HEK293 (cell line): ENCODE measurements around the gene PRDM10.

Source experiments
- CTCF ChIA-PET: fragments of 350-600 bp; formaldehyde crosslinking; extraction: SDS; loops from one replicate; lab custom pipeline; 2021; ENCODE audit warnings: antibody characterized with exemption; lab: Yijun Ruan, JAX
- POLR2A ChIA-PET: fragments of 300-600 bp; formaldehyde crosslinking; extraction: SDS; loops from one replicate; lab custom pipeline; 2020; ENCODE audit warnings: antibody characterized with exemption, inconsistent platforms; lab: Yijun Ruan, JAX
- H3K27ac ChIP-seq: fragments of 200-500 bp; sonication (Bioruptor generic); 2 replicates; pipeline ENCODE4 v1.5.1; 2014; ENCODE audit warnings: low read depth, low read length, control low read depth, inconsistent platforms; ENCODE audit errors: extremely low read depth
- H3K36me3 ChIP-seq, 2 experiments: fragments of 200-500 bp in 1 of 2; sonication (Bioruptor generic) in 1 of 2; 1 replicate in 1 of 2; 2 replicates in 1 of 2; pipeline ENCODE4 v1.5.1; 2014 to 2017; ENCODE audit warnings: inconsistent platforms in 2 of 2, low read length in 2 of 2; ENCODE audit not compliant: control insufficient read depth in 2 of 2, insufficient read depth in 1 of 2
- H3K4me1 ChIP-seq: fragments of 200-500 bp; sonication (Bioruptor generic); 2 replicates; pipeline ENCODE4 v1.5.1; 2014; ENCODE audit warnings: mild to moderate bottlenecking, low read length, inconsistent platforms; ENCODE audit not compliant: control insufficient read depth, insufficient read depth
- H3K4me3 ChIP-seq: 2 replicates; pipeline ENCODE4 v1.5.1; 2011; ENCODE audit warnings: low read depth, mild to moderate bottlenecking, control low read depth, low read length, moderate library complexity
- H3K9me3 ChIP-seq: fragments of 200-500 bp; sonication (Bioruptor generic); 2 replicates; pipeline ENCODE4 v1.5.1; 2014; ENCODE audit warnings: low read depth, low read length, inconsistent platforms; ENCODE audit not compliant: control insufficient read depth, insufficient read depth
- ATF2 ChIP-seq: fragments of 450-650 bp; formaldehyde crosslinking; IDR thresholded peaks from 2 replicates; pipeline ENCODE4 v1.5.1; 2016; ENCODE audit warnings: missing biosample characterization, missing genetic modification characterization, low read depth
- BCL11A ChIP-seq: fragments of 450-650 bp; formaldehyde crosslinking; IDR thresholded peaks from 2 replicates; pipeline ENCODE4 v1.5.1; 2016; ENCODE audit warnings: low read depth, missing biosample characterization, missing genetic modification characterization
- HOXA7 ChIP-seq: sonication (generic); formaldehyde crosslinking; IDR thresholded peaks from 2 replicates; pipeline ENCODE4 v1.8.1; 2022; ENCODE audit warnings: missing genetic modification reagents, borderline replicate concordance
- KLF9 ChIP-seq: fragments of 450-650 bp; formaldehyde crosslinking; IDR thresholded peaks from 2 replicates; pipeline ENCODE4 v1.5.1; 2016; ENCODE audit warnings: missing biosample characterization, missing genetic modification characterization, low read depth
- SCRT2 ChIP-seq: fragments of 450-650 bp; formaldehyde crosslinking; IDR thresholded peaks from 2 replicates; pipeline ENCODE4 v1.5.1; 2016; ENCODE audit warnings: missing biosample characterization, missing genetic modification characterization
- TCF7L2 ChIP-seq: IDR thresholded peaks from 2 replicates; pipeline ENCODE4 v1.6.1; 2011; ENCODE audit warnings: low read depth, mild to moderate bottlenecking, inconsistent platforms, low read length, moderate library complexity, borderline replicate concordance
- ZBTB1 ChIP-seq: fragments of 450-650 bp; formaldehyde crosslinking; IDR thresholded peaks from 2 replicates; pipeline ENCODE4 v1.5.1; 2016; ENCODE audit warnings: missing biosample characterization, missing genetic modification characterization
- ZBTB11 ChIP-seq: fragments of 450-650 bp; formaldehyde crosslinking; conservative IDR thresholded peaks from 2 replicates; pipeline ENCODE4 v1.5.1; 2016; ENCODE audit warnings: low read depth, missing biosample characterization, missing genetic modification characterization
- ZBTB17 ChIP-seq: fragments of 450-650 bp; formaldehyde crosslinking; IDR thresholded peaks from 2 replicates; pipeline ENCODE4 v1.5.1; 2016; ENCODE audit warnings: missing biosample characterization, missing genetic modification characterization
- ZBTB8A ChIP-seq: fragments of 450-650 bp; formaldehyde crosslinking; IDR thresholded peaks from 2 replicates; pipeline ENCODE4 v1.5.1; 2016; ENCODE audit warnings: missing biosample characterization, missing genetic modification characterization
- ZFP37 ChIP-seq: fragments of 450-650 bp; formaldehyde crosslinking; IDR thresholded peaks from 2 replicates; pipeline ENCODE4 v1.5.1; 2016; ENCODE audit warnings: missing biosample characterization, missing genetic modification characterization
- ZNF132 ChIP-seq: fragments of 450-650 bp; formaldehyde crosslinking; IDR thresholded peaks from 2 replicates; pipeline ENCODE4 v1.5.1; 2017; ENCODE audit warnings: missing biosample characterization, missing genetic modification characterization, borderline replicate concordance
- ZNF214 ChIP-seq: fragments of 450-650 bp; formaldehyde crosslinking; IDR thresholded peaks from 2 replicates; pipeline ENCODE4 v1.5.1; 2017; ENCODE audit warnings: missing biosample characterization, mild to moderate bottlenecking, missing genetic modification characterization, borderline replicate concordance
- ZNF391 ChIP-seq: fragments of 450-650 bp; formaldehyde crosslinking; IDR thresholded peaks from 2 replicates; pipeline ENCODE4 v1.5.1; 2016; ENCODE audit warnings: low read depth, missing biosample characterization, missing genetic modification characterization, borderline replicate concordance
- ZNF398 ChIP-seq: fragments of 450-650 bp; formaldehyde crosslinking; IDR thresholded peaks from 2 replicates; pipeline ENCODE4 v1.5.1; 2017; ENCODE audit warnings: missing biosample characterization, missing genetic modification characterization
- ZNF423 ChIP-seq: fragments of 450-650 bp; formaldehyde crosslinking; IDR thresholded peaks from 2 replicates; pipeline ENCODE4 v1.5.1; 2016; ENCODE audit warnings: missing biosample characterization, missing genetic modification characterization
- ZNF48 ChIP-seq: fragments of 450-650 bp; formaldehyde crosslinking; IDR thresholded peaks from 2 replicates; pipeline ENCODE4 v1.5.1; 2016; ENCODE audit warnings: missing biosample characterization, missing genetic modification characterization
- ZNF529 ChIP-seq: fragments of 450-650 bp; formaldehyde crosslinking; IDR thresholded peaks from 2 replicates; pipeline ENCODE4 v1.5.1; 2017; ENCODE audit warnings: missing genetic modification characterization, missing biosample characterization; ENCODE audit not compliant: insufficient replicate concordance
- ZNF571 ChIP-seq: fragments of 450-650 bp; formaldehyde crosslinking; IDR thresholded peaks from 2 replicates; pipeline ENCODE4 v1.5.0; 2017; ENCODE audit warnings: missing biosample characterization, missing genetic modification characterization
- ZNF600 ChIP-seq: fragments of 450-650 bp; formaldehyde crosslinking; IDR thresholded peaks from 2 replicates; pipeline ENCODE4 v1.5.1; 2016; ENCODE audit warnings: missing biosample characterization, missing genetic modification characterization
- ZNF621 ChIP-seq: fragments of 450-650 bp; formaldehyde crosslinking; IDR thresholded peaks from 2 replicates; pipeline ENCODE4 v1.5.1; 2017; ENCODE audit warnings: missing biosample characterization, missing genetic modification characterization
- ZNF670 ChIP-seq: fragments of 450-650 bp; formaldehyde crosslinking; IDR thresholded peaks from 2 replicates; pipeline ENCODE4 v1.5.1; 2016; ENCODE audit warnings: missing biosample characterization, missing genetic modification characterization, low read depth
- ZNF776 ChIP-seq: fragments of 450-650 bp; formaldehyde crosslinking; IDR thresholded peaks from 2 replicates; pipeline ENCODE4 v1.5.0; 2017; ENCODE audit warnings: missing biosample characterization, missing genetic modification characterization, borderline replicate concordance
- TF ChIP-seq, protein P1 (sequence below): fragments of 450-650 bp; formaldehyde crosslinking; IDR thresholded peaks from 2 replicates; pipeline ENCODE4 v1.5.1; 2016; ENCODE audit warnings: missing biosample characterization, missing genetic modification characterization, borderline replicate concordance
- TF ChIP-seq, protein P2 (sequence below): fragments of 450-650 bp; formaldehyde crosslinking; IDR thresholded peaks from 2 replicates; pipeline ENCODE4 v1.5.1; 2016; ENCODE audit warnings: missing biosample characterization, missing genetic modification characterization

PRDM10 gene

DNA sequence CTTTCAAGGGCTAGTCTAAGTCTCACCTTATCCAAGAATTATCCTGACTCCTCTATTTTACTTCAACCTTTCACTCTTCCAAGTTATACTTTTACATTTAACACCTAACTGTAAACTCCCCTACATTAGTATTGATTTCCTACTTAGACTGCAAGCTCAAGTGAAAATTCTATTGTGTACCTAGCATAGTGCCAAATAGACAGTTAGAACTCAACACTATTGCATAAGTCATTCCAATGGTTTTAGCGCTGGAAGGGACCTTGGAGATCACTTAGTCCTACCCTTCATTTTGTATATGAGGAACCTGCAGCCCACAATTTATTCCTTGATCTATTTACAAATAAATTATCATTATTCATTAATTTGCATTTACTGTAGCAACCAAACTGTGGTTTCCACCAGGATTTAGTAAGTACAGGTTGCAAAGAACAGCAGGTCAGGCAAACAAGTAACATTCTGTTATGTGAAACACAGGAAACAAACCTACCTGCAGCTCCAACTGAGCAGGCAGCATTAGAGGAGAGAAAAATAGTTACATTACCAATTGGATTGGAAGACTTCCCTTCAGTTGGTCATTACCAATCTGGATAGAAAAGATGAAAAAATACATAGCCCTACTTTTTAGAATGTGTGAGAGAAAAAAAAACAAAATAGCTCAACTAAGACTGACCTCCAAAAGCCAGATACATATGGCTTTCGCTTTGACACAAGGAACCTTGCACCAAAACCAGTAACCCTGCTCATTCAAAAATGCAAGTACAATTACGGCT lies 73.5 kb downstream of the PRDM10 start:
- Histone ChIP-seq H3K36me3 (peaks cover 0 to 34% of the 10 kb centered on the region in 2 experiments; a peak in 2 of 3 replicates), H3K4me1 (no peaks in the 10 kb centered on the region), H3K9me3 (no peaks in the 10 kb centered on the region), H3K27ac (no peak overlapping the region), H3K4me3 (no peak overlapping the region)
- ChIA-PET POLR2A (no interaction called here), CTCF (interaction anchor here (0.6 to 1.6 kb wide), 3 partner anchors 201 to 1591 kb away, joined by 3 to 4 read pairs (median 3); no protein-coding TSS in a partner anchor)
- TF ChIP-seq ZNF600 (tag by site-specific recombination) = no peak
- no peak for TF ChIP-seq ZNF391 (tag by site-specific recombination)
- no peak for TF ChIP-seq ZNF214
- TF ChIP-seq ATF2 (tag by site-specific recombination) = no peak
- no peak for TF ChIP-seq TCF7L2
- no peak for TF ChIP-seq ZNF621
- no peak for TF ChIP-seq ZNF571 (tag by site-specific recombination)
- TF ChIP-seq ZNF398 (tag by site-specific recombination) = no peak
- no peak for TF ChIP-seq ZNF670 (tag by site-specific recombination)
- no peak for TF ChIP-seq ZFP37
- TF ChIP-seq ZNF132 (tag by site-specific recombination) = no peak
- TF ChIP-seq, protein P1, sequence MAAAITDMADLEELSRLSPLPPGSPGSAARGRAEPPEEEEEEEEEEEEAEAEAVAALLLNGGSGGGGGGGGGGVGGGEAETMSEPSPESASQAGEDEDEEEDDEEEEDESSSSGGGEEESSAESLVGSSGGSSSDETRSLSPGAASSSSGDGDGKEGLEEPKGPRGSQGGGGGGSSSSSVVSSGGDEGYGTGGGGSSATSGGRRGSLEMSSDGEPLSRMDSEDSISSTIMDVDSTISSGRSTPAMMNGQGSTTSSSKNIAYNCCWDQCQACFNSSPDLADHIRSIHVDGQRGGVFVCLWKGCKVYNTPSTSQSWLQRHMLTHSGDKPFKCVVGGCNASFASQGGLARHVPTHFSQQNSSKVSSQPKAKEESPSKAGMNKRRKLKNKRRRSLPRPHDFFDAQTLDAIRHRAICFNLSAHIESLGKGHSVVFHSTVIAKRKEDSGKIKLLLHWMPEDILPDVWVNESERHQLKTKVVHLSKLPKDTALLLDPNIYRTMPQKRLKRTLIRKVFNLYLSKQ (tag by site-specific recombination) = no peak
- no peak for TF ChIP-seq BCL11A (tag by site-specific recombination)
- no peak for TF ChIP-seq ZNF48 (tag by site-specific recombination)
- no peak for TF ChIP-seq KLF9 (tag by site-specific recombination)
- TF ChIP-seq SCRT2 = no peak
- TF ChIP-seq ZNF529 = no peak
- TF ChIP-seq ZBTB8A (tag by site-specific recombination) = no peak
- TF ChIP-seq, all 188 proteins: peak for 0

DNA sequence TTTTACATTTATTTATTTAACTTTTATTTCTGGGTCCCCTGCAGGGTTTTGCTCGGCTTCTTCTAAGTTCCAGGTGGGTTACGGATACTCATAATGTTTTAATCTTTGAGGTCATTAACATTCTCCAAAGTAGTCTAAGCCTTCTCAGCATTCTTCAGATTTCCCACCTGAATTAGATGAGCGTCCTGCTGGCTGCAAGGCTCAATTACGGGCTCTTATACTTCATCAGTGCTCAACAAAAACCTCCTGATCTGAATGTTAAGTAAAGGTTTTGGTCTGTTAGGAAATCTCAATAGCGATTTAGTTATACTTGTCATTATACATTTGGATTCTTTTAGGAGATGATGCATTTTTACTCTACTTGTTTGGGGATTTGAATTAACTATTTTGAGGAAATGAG lies 80.0 kb downstream of the PRDM10 start:
- Histone ChIP-seq H3K4me1 (no peaks in the 10 kb centered on the region), H3K9me3 (no peaks in the 10 kb centered on the region), H3K4me3 (no peak overlapping the region), H3K27ac (no peak overlapping the region), H3K36me3 (peaks cover 0 to 27% of the 10 kb centered on the region in 2 experiments; a peak in 1 of 3 replicates)
- CTCF ChIA-PET = interaction anchor here (0.6 to 9.0 kb wide), 20 partner anchors 12 to 785 kb away, joined by 3 to 118 read pairs (median 4); no protein-coding TSS in a partner anchor
- POLR2A ChIA-PET = interaction anchor here (0.7 kb wide), 1 partner anchor 181 kb away, joined by 6 read pairs; no protein-coding TSS in a partner anchor
- TF ChIP-seq ZNF423 (tag by site-specific recombination) = no peak
- TF ChIP-seq HOXA7 (CRISPR knock-in tag) = no peak
- no peak for TF ChIP-seq ZBTB1 (tag by site-specific recombination)
- TF ChIP-seq, protein P2, sequence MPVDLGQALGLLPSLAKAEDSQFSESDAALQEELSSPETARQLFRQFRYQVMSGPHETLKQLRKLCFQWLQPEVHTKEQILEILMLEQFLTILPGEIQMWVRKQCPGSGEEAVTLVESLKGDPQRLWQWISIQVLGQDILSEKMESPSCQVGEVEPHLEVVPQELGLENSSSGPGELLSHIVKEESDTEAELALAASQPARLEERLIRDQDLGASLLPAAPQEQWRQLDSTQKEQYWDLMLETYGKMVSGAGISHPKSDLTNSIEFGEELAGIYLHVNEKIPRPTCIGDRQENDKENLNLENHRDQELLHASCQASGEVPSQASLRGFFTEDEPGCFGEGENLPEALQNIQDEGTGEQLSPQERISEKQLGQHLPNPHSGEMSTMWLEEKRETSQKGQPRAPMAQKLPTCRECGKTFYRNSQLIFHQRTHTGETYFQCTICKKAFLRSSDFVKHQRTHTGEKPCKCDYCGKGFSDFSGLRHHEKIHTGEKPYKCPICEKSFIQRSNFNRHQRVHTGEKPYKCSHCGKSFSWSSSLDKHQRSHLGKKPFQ (tag by site-specific recombination) = no peak
- no peak for TF ChIP-seq ZNF776 (tag by site-specific recombination)
- TF ChIP-seq ZBTB17 (tag by site-specific recombination) = no peak
- TF ChIP-seq KLF9 (tag by site-specific recombination) = no peak
- no peak for TF ChIP-seq ZBTB11 (tag by site-specific recombination)
